GM23248 (cell line): ENCODE results near the gene MRPL46.

Experiments used
- EZH2 ChIP-seq: fragments of 200-600 bp; sonication (generic); IDR thresholded peaks from 2 replicates; pipeline ENCODE4 v1.6.1; 2018; ENCODE audit warnings: antibody characterized with exemption, mild to moderate bottlenecking; ENCODE audit not compliant: insufficient read depth, poor library complexity, severe bottlenecking
- EZH2phosphoT487 ChIP-seq: fragments of 200-600 bp; sonication (generic); IDR thresholded peaks from 2 replicates; pipeline ENCODE4 v1.6.1; 2018; ENCODE audit warnings: antibody characterized with exemption, moderate library complexity, mild to moderate bottlenecking, low read depth; ENCODE audit not compliant: insufficient read depth

DNA sequence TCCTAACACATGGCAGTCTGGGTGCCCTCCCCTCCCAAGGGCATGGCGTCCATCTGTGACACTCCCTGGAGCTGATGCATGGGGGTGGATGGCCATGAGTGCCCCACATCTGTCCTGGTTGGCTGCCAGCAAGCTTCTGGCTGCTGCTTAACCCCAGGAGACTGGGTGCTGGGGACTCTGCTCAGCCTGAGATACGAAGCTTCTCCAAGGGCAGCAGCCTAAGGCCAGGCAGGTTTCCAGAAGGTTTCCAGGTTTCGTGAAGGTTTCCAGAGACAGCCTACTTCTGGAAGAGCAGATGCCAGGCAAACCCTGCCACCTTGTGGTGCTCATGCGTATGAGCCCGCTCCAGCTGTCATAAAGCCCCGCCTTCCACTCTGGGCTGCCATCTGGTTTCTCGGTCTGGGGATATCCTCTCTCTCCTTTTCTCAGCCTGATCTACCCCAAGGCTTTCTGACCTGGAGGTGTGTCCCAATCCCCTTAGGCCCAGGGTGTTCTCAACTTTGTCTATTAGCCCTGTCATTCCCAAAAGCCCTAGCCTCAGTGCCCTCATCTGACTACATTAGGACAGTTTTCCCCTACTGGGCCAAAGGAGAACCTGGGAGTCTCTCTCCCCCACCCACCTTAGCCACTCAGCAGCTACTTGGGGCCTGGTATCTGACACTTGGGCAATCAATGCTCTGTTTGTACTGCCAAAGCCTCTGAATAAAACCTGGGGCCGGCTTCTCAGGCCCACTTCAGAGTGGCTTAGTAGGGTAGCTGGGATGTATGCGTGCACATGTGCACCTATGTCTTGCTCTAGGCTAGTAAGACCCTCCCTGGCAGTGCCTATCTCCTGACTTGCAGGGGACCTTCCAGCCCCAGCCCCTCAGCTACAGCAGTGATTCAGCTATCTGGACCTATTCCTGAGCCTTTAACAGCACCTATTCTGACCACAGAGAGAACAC lies 12.0 kb downstream of the MRPL46 start:
- no peak for TF ChIP-seq EZH2
- no peak for TF ChIP-seq EZH2phosphoT487
